A549 (cell line): ENCODE measurements around the gene SHTN1. TPM values are rescaled to one million over a fixed set of nuclear protein-coding genes. Genes with fewer than 3 reads are reported as not detected.

Experiments used
- ATAC-seq, 2 experiments: fragments of 200-7000 bp in 1 of 2; fragments of >200 bp in 1 of 2; cut with Nextera tagmentation in 1 of 2; cut with Tn5 transposase in 1 of 2; 3 replicates each; pipeline versions ENCODE4 v1.8.0 to v1.9.1; 2018 to 2020; ENCODE audit warnings: mild to moderate bottlenecking in 1 of 2, moderate library complexity in 1 of 2
- CTCF ChIA-PET: fragments of 300-600 bp; sonication (Branson Sonifier 250); formaldehyde crosslinking; extraction: SDS; loops from one replicate; lab custom pipeline; 2021; ENCODE audit warnings: antibody characterized with exemption, inconsistent platforms; lab: Yijun Ruan, JAX
- POLR2A ChIA-PET: fragments of 350-600 bp; formaldehyde crosslinking; extraction: SDS; loops from one replicate; lab custom pipeline; 2021; ENCODE audit warnings: antibody characterized with exemption, inconsistent platforms; lab: Yijun Ruan, JAX
- DNase-seq, 2 experiments: peaks; one replicate each; pipeline versions ENCODE4 v3.0.0 to v3.0.0-alpha.2; 2011 to 2016; ENCODE audit warnings: low read depth in 1 of 2, low spot score in 1 of 2
- FAIRE-seq: peaks from 2 replicates; lab custom pipeline; 2011; peaks lifted over from hg19 to GRCh38; lab: Jason Lieb, UNC
- H3K27ac ChIP-seq, 2 experiments: fragments of >200 bp; sonication (Bioruptor Twin); formaldehyde crosslinking; 3 replicates each; pipeline ENCODE4 v1.5.1; 2016 to 2017
- H3K4me1 ChIP-seq: fragments of >200 bp; sonication (Bioruptor Twin); formaldehyde crosslinking; 3 replicates; pipeline ENCODE4 v1.6.1; 2016
- H3K4me2 ChIP-seq: fragments of >200 bp; sonication (Bioruptor Twin); formaldehyde crosslinking; 3 replicates; pipeline ENCODE4 v1.6.1; 2016
- H3K4me3 ChIP-seq: fragments of >200 bp; sonication (Bioruptor Twin); formaldehyde crosslinking; 3 replicates; pipeline ENCODE4 v1.5.1; 2016
- H3K9me3 ChIP-seq: fragments of >200 bp; sonication (Bioruptor Twin); formaldehyde crosslinking; 3 replicates; pipeline ENCODE4 v1.6.1; 2016
- BCL3 ChIP-seq: fragments of >200 bp; sonication (Bioruptor Twin); formaldehyde crosslinking; IDR thresholded peaks from 3 replicates; pipeline ENCODE4 v1.6.1; 2016
- CEBPB ChIP-seq, 2 experiments: fragments of >200 bp in 1 of 2; sonication (Bioruptor Twin) in 1 of 2; formaldehyde crosslinking in 1 of 2; IDR thresholded peaks; 2 replicates each; pipeline ENCODE4 v1.6.1; 2012 to 2016
- CTCF ChIP-seq: fragments of >200 bp; sonication (Bioruptor Twin); formaldehyde crosslinking; IDR thresholded peaks from 3 replicates; pipeline ENCODE4 v1.5.1; 2016
- EP300 ChIP-seq, 2 experiments: fragments of >200 bp; sonication (Bioruptor Twin); formaldehyde crosslinking; IDR thresholded peaks; 2 replicates in 1 of 2; 3 replicates in 1 of 2; pipeline ENCODE4 v1.6.1; 2016 to 2017
- FOXS1 ChIP-seq: fragments of 250-450 bp; sonication (Bioruptor Pico); IDR thresholded peaks from 2 replicates; pipeline ENCODE4 v1.5.0; 2020; ENCODE audit warnings: mild to moderate bottlenecking, moderate library complexity
- GATA3 ChIP-seq: IDR thresholded peaks from 2 replicates; pipeline ENCODE4 v1.6.1; 2012; ENCODE audit warnings: borderline replicate concordance
- HOXA7 ChIP-seq: fragments of 250-450 bp; sonication (Bioruptor Pico); IDR thresholded peaks from 2 replicates; pipeline ENCODE4 v1.5.0; 2020; ENCODE audit warnings: mild to moderate bottlenecking, moderate library complexity
- KDM5A ChIP-seq: fragments of 200-600 bp; sonication (generic); IDR thresholded peaks from 2 replicates; pipeline ENCODE4 v1.6.1; 2016; ENCODE audit warnings: antibody characterized with exemption, mild to moderate bottlenecking
- MAFK ChIP-seq: fragments of 450-650 bp; IDR thresholded peaks from 2 replicates; pipeline ENCODE4 v1.6.1; 2014; ENCODE audit not compliant: partially characterized antibody
- MAZ ChIP-seq: fragments of 150-350 bp; IDR thresholded peaks from 2 replicates; pipeline ENCODE4 v1.6.1; 2014; ENCODE audit warnings: antibody characterized with exemption, low read depth, low read length, borderline replicate concordance
- POLR2AphosphoS2 ChIP-seq: conservative IDR thresholded peaks from 2 replicates; pipeline ENCODE4 v1.6.1; 2012; ENCODE audit warnings: low read length, improper control_type of control experiment, inconsistent platforms
- TFCP2L1 ChIP-seq: fragments of 250-450 bp; sonication (Bioruptor Pico); IDR thresholded peaks from 2 replicates; pipeline ENCODE4 v1.5.0; 2021; ENCODE audit warnings: mild to moderate bottlenecking
- WGBS: methylation state at CpG from one replicate; pipeline ENCODE4 v1.1.6; 2017; ENCODE audit errors: missing lambda C conversion rate; 5-methylcytosine and 5-hydroxymethylcytosine counted together
- polyA plus RNA-seq, 4 experiments: library from polyadenylated mRNA; depleted of rRNA in 3 of 4; stranded (reverse); fragments of >200 nt; fragmentation: RNase III in 1 of 4; extraction: RNeasy Plus Mini Kit Qiagen cat#74134 plus additional on column Dnase treatment in 1 of 4; gene quantifications; 2 replicates in 3 of 4; 3 replicates in 1 of 4; pipeline ENCODE4 v1.2.3, GENCODE V29; 2011 to 2017
- TF ChIP-seq, protein P1 (sequence below): fragments of 200-600 bp; sonication (generic); IDR thresholded peaks from 2 replicates; pipeline ENCODE4 v1.6.1; 2016; ENCODE audit warnings: antibody characterized with exemption, mild to moderate bottlenecking, moderate library complexity
- TF ChIP-seq, protein P2 (sequence below): fragments of 450-650 bp; IDR thresholded peaks from 2 replicates; pipeline ENCODE4 v1.6.1; 2014; ENCODE audit warnings: antibody characterized with exemption
- TF ChIP-seq, protein P3 (sequence below): IDR thresholded peaks from 2 replicates; pipeline ENCODE4 v1.6.1; 2012; ENCODE audit warnings: low read depth, borderline replicate concordance

Gene SHTN1
- polyA plus RNA-seq, 2 of the 4 experiments (the other 2 are of a cell fraction), result 21.7 to 63.1 TPM

GRCh38 chr10:116875897-116876296, 129.1 kb downstream of the SHTN1 start:
- TF ChIP-seq CTCF, result no peak
- no peak for TF ChIP-seq POLR2AphosphoS2
- TF ChIP-seq, protein P1, sequence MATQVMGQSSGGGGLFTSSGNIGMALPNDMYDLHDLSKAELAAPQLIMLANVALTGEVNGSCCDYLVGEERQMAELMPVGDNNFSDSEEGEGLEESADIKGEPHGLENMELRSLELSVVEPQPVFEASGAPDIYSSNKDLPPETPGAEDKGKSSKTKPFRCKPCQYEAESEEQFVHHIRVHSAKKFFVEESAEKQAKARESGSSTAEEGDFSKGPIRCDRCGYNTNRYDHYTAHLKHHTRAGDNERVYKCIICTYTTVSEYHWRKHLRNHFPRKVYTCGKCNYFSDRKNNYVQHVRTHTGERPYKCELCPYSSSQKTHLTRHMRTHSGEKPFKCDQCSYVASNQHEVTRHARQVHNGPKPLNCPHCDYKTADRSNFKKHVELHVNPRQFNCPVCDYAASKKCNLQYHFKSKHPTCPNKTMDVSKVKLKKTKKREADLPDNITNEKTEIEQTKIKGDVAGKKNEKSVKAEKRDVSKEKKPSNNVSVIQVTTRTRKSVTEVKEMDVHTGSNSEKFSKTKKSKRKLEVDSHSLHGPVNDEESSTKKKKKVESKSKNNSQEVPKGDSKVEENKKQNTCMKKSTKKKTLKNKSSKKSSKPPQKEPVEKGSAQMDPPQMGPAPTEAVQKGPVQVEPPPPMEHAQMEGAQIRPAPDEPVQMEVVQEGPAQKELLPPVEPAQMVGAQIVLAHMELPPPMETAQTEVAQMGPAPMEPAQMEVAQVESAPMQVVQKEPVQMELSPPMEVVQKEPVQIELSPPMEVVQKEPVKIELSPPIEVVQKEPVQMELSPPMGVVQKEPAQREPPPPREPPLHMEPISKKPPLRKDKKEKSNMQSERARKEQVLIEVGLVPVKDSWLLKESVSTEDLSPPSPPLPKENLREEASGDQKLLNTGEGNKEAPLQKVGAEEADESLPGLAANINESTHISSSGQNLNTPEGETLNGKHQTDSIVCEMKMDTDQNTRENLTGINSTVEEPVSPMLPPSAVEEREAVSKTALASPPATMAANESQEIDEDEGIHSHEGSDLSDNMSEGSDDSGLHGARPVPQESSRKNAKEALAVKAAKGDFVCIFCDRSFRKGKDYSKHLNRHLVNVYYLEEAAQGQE, result no peak
- no peak for TF ChIP-seq GATA3
- no peak for TF ChIP-seq BCL3
- TF ChIP-seq, protein P2, sequence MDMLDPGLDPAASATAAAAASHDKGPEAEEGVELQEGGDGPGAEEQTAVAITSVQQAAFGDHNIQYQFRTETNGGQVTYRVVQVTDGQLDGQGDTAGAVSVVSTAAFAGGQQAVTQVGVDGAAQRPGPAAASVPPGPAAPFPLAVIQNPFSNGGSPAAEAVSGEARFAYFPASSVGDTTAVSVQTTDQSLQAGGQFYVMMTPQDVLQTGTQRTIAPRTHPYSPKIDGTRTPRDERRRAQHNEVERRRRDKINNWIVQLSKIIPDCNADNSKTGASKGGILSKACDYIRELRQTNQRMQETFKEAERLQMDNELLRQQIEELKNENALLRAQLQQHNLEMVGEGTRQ, result no peak
- TF ChIP-seq, all 56 proteins: peak for 0
- Histone ChIP-seq H3K4me1 (peaks cover 3% of the 10 kb centered on the region; the same call in 1 of the 3 replicates), H3K4me2 (no peak overlapping the region), H3K9me3 (no peaks in the 10 kb centered on the region), H3K4me3 (no peak overlapping the region), H3K27ac (no peak overlapping the region)
- WGBS, result 95% methylated on average over 2 of the region's 2 CpGs
- ATAC-seq (no peak), FAIRE-seq (no peak), DNase-seq (no peak)
- ChIA-PET CTCF (interaction anchor here (0.9 to 1.1 kb wide), 2 partner anchors 79 to 292 kb away, joined by 3 to 5 read pairs; no protein-coding TSS in a partner anchor), POLR2A (no interaction called here)

GRCh38 chr10:116873134-116873533, 131.9 kb downstream of the SHTN1 start:
- H3K9me3 ChIP-seq, result no peaks in the 10 kb centered on the region
- TF ChIP-seq CTCF, result no peak
- TF ChIP-seq MAZ, result no peak
- TF ChIP-seq MAFK, result no peak
- no peak for TF ChIP-seq HOXA7 (CRISPR knock-in tag)
- TF ChIP-seq, all 56 proteins: peak for 0
- POLR2A ChIA-PET, result no interaction called here
- WGBS, result 60% methylated on average over 2 of the region's 2 CpGs
- DNase-seq (no peak), ATAC-seq (no peak), FAIRE-seq (no peak)
- Histone ChIP-seq H3K4me2 (no peak overlapping the region), H3K4me1 (peaks cover 4% of the 10 kb centered on the region; the same call in 1 of the 3 replicates), H3K4me3 (no peak overlapping the region), H3K27ac (no peak overlapping the region)
- CTCF ChIA-PET, result interaction anchor here (1.1 kb wide), 1 partner anchor 294 kb away, joined by 4 read pairs; no protein-coding TSS in a partner anchor

GRCh38 chr10:116870949-116871348, 134.0 kb downstream of the SHTN1 start:
- Histone ChIP-seq H3K4me3 (no peak overlapping the region), H3K4me2 (no peak overlapping the region), H3K27ac (no peak overlapping the region), H3K9me3 (no peaks in the 10 kb centered on the region), H3K4me1 (peaks cover 13% of the 10 kb centered on the region; the same call in 2 of the 3 replicates)
- no peak for FAIRE-seq
- ATAC-seq, result no peak
- DNase-seq, result no peak
- POLR2A ChIA-PET, result no interaction called here
- CTCF ChIA-PET, result interaction anchor here (1.0 to 1.5 kb wide), 2 partner anchors 10 to 13 kb away, joined by 3 to 4 read pairs; no protein-coding TSS in a partner anchor
- TF ChIP-seq CEBPB (IDR thresholded peaks at IDR 0.05), result no peak
- TF ChIP-seq, protein P3, sequence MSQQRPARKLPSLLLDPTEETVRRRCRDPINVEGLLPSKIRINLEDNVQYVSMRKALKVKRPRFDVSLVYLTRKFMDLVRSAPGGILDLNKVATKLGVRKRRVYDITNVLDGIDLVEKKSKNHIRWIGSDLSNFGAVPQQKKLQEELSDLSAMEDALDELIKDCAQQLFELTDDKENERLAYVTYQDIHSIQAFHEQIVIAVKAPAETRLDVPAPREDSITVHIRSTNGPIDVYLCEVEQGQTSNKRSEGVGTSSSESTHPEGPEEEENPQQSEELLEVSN, result no peak
- TF ChIP-seq KDM5A, result no peak
- no peak for TF ChIP-seq EP300 (IDR thresholded peaks at IDR 0.05)
- no peak for TF ChIP-seq TFCP2L1 (CRISPR knock-in tag)
- no peak for TF ChIP-seq FOXS1 (CRISPR knock-in tag)
- TF ChIP-seq HOXA7 (CRISPR knock-in tag), result no peak
- WGBS, result 89% methylated on average over 2 of the region's 2 CpGs
